Vagina (tissue), 2 donors: ENCODE results near the gene TRIM44. TPM values are rescaled to one million over a fixed set of nuclear protein-coding genes. Genes with fewer than 3 reads are reported as not detected.
"Not testable (repeated sequence)": the region's sequence is repeated elsewhere in the genome, so short reads cannot be mapped to it uniquely, and the experiment has no call there.

Experiments used
- DNase-seq, 2 donors: peaks; one replicate each; pipeline ENCODE4 v3.0.0-alpha.2; 2017; ENCODE audit errors: extremely low spot score in 2 of 2
- H3K27ac ChIP-seq: fragments of 200-600 bp; sonication (generic); one replicate; pipeline ENCODE4 v1.5.1; 2019
- H3K27me3 ChIP-seq: fragments of 200-600 bp; sonication (generic); one replicate; pipeline ENCODE4 v1.5.1; 2019
- H3K36me3 ChIP-seq, 2 donors: fragments of 200-600 bp; sonication (generic); one replicate each; pipeline ENCODE4 v1.5.1; 2017 to 2019
- H3K4me1 ChIP-seq: fragments of 200-600 bp; sonication (generic); one replicate; pipeline ENCODE4 v1.5.1; 2019
- H3K4me3 ChIP-seq, 2 donors: fragments of 200-600 bp; sonication (generic); 1 replicate in 1 of 2; 2 replicates in 1 of 2; pipeline ENCODE4 v1.5.1; 2016 to 2019
- H3K9me3 ChIP-seq: fragments of 200-600 bp; sonication (generic); one replicate; pipeline ENCODE4 v1.5.1; 2019
- CTCF ChIP-seq, 3 experiments: fragments of 450-650 bp in 2 of 3; fragments of 200-600 bp in 1 of 3; sonication (generic) in 1 of 3; IDR thresholded peaks; one replicate each; pipeline ENCODE4 v1.5.1; 2017 to 2019; ENCODE audit warnings: antibody characterized with exemption in 3 of 3, mild to moderate bottlenecking in 2 of 3, moderate library complexity in 2 of 3
- POLR2A ChIP-seq, 2 donors: fragments of 450-650 bp; IDR thresholded peaks; one replicate each; pipeline ENCODE4 v1.6.1; 2017; ENCODE audit warnings: antibody characterized with exemption in 2 of 2, mild to moderate bottlenecking in 2 of 2, moderate library complexity in 2 of 2
- POLR2AphosphoS5 ChIP-seq, 2 donors: sonication (generic); formaldehyde crosslinking; IDR thresholded peaks; one replicate each; pipeline ENCODE4 v1.9.0; 2017; ENCODE audit warnings: antibody characterized with exemption in 2 of 2, mild to moderate bottlenecking in 2 of 2, low read depth in 1 of 2; ENCODE audit not compliant: insufficient read depth in 1 of 2
- intact Hi-C: fragments of 100-400 bp; cut with DNase I; formaldehyde crosslinking; loops from one replicate; pipeline ENCODE4 v1.15.1; 2023
- total RNA-seq: library from RNA; depleted of rRNA; stranded (reverse); fragments of >200 nt; gene quantifications from one replicate; pipeline ENCODE4 v1.2.3, GENCODE V29; 2016

Gene TRIM44
- total RNA-seq, 1 donor from 2014 or later: 27.7 TPM

DNA sequence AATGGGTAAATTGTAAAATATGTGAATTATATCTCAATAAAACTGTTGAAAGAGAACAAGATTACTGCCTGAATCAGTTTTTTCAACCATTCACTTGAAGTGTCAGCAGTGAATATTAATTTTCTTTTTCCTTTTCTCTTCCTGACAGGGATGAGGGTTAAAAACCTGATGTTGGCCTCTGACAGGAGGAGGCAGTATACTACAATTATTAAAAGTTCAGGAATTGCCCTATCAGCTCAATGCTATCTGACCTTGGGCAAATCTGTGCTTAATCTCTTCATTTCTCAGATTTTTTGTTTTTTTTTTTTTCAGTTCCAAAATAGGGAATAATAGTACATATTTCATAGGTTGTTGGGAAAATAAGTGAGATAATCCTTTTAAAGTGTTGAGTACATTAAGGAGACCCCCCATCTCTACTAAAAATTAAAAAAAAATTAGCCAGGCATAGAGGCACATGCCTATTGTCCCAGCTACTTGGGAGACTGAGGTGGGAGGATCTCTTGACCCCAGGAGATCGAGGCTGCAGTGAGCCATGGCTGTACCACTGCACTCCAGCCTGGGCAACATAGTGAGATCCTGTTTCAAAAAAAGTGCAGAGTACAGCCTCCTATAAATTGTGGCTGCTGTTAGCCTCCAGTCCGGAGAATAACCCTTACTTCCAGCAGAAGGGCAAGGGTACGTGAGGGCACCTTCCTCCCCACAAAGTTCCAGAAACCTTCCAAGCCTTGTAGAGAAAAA lies 48.8 kb downstream of the TRIM44 start:
- H3K36me3 ChIP-seq: no peaks in the 10 kb centered on the region
- no peaks in the 10 kb centered on the region for H3K27me3 ChIP-seq
- H3K27ac ChIP-seq: no peak overlapping the region
- no peaks in the 10 kb centered on the region for H3K9me3 ChIP-seq
- no peaks in the 10 kb centered on the region for H3K4me1 ChIP-seq
- DNase-seq: no peak
- no peak for TF ChIP-seq CTCF (IDR thresholded peaks at IDR 0.05)
- TF ChIP-seq POLR2A (IDR thresholded peaks at IDR 0.05): no peak
- TF ChIP-seq POLR2AphosphoS5 (IDR thresholded peaks at IDR 0.05; ENCODE audit: insufficient read depth in 1 of 2, low read depth in 1 of 2): no peak
- no peak overlapping the region for H3K4me3 ChIP-seq
- intact Hi-C loops: no loop called here

GRCh38 chr11:35711924-35712323 lies 49.3 kb downstream of the TRIM44 start:
- intact Hi-C loops: no loop called here
- no peaks in the 10 kb centered on the region for H3K27me3 ChIP-seq
- no peaks in the 10 kb centered on the region for H3K9me3 ChIP-seq
- H3K4me3 ChIP-seq: no peak overlapping the region
- H3K4me1 ChIP-seq: no peaks in the 10 kb centered on the region
- H3K36me3 ChIP-seq: no peaks in the 10 kb centered on the region
- H3K27ac ChIP-seq: no peak overlapping the region
- no peak for DNase-seq
- TF ChIP-seq POLR2A (IDR thresholded peaks at IDR 0.05): no peak
- no peak for TF ChIP-seq POLR2AphosphoS5 (IDR thresholded peaks at IDR 0.05; ENCODE audit: insufficient read depth in 1 of 2, low read depth in 1 of 2)
- no peak for TF ChIP-seq CTCF (IDR thresholded peaks at IDR 0.05)

- H3K36me3 ChIP-seq: no peaks in the 10 kb centered on the region
- H3K4me3 ChIP-seq: no peak overlapping the region
- no peaks in the 10 kb centered on the region for H3K9me3 ChIP-seq
- H3K4me1 ChIP-seq: no peaks in the 10 kb centered on the region
- H3K27me3 ChIP-seq: no peaks in the 10 kb centered on the region
- H3K27ac ChIP-seq: no peak overlapping the region
- no peak for DNase-seq
- intact Hi-C loops: no loop called here
- TF ChIP-seq POLR2A (IDR thresholded peaks at IDR 0.05) (no peak), CTCF (IDR thresholded peaks at IDR 0.05) (no peak), POLR2AphosphoS5 (IDR thresholded peaks at IDR 0.05; ENCODE audit: insufficient read depth in 1 of 2, low read depth in 1 of 2) (no peak)
Observed at GRCh38 chr11:35712533-35712932, 50.0 kb downstream of the TRIM44 start.

DNA sequence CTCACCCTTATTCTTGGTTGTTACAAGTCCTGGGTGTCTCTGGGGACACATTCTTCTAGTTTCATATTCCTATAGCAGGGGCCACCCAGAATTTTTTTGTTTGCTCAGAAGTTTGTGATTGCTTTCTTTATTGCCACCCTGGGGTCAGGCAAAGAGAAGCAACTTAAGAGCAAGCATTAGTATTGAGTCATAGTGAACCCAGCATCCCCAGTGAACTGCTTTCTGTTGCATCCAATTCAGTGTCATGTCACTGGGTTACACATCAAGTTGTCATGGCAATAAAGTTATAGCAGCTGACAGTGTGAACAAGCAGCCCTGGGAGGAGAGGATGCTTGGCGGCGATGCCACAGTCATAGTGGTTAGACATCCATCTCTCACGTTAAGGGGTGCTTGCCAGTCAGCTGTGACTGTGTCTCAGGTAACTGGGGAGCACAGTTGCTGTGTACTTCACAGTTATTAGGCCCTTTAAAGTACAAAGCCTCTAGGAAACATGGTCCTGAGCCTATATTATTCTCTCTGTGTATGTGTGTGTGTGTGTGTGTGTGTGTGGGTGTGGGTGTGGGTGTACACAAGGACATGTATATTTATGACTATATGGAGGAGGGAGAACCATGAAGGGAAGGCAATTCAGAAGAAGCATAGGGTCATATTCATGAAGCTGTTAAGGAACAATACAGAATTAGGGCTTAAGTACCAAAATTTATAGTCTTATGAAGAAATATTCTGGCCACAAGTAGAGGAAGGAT lies 52.5 kb downstream of the TRIM44 start:
- no peaks in the 10 kb centered on the region for H3K36me3 ChIP-seq
- H3K4me3 ChIP-seq: no peak overlapping the region
- H3K27ac ChIP-seq: no peak overlapping the region
- intact Hi-C loops: no loop called here
- TF ChIP-seq CTCF (IDR thresholded peaks at IDR 0.05): no peak
- TF ChIP-seq POLR2A (IDR thresholded peaks at IDR 0.05): no peak
- no peak for TF ChIP-seq POLR2AphosphoS5 (IDR thresholded peaks at IDR 0.05; ENCODE audit: insufficient read depth in 1 of 2, low read depth in 1 of 2)
- H3K27me3 ChIP-seq: no peaks in the 10 kb centered on the region
- DNase-seq: no peak
- no peaks in the 10 kb centered on the region for H3K4me1 ChIP-seq
- no peaks in the 10 kb centered on the region for H3K9me3 ChIP-seq

- H3K4me1 ChIP-seq, H3K36me3 ChIP-seq, intact Hi-C loops, H3K27ac ChIP-seq, DNase-seq, H3K9me3 ChIP-seq, H3K4me3 ChIP-seq, H3K27me3 ChIP-seq: not testable (repeated sequence)
Observed at GRCh38 chr11:35715677-35716076, 53.1 kb downstream of the TRIM44 start.
